Measurements from ENCODE around the gene TERB2. TPM values are rescaled to one million over a fixed set of nuclear protein-coding genes. Genes with fewer than 3 reads are reported as not detected.
"Not testable (repeated sequence)": the region's sequence is repeated elsewhere in the genome, so short reads cannot be mapped to it uniquely, and the experiment has no call there.

The TERB2 gene
- total and polyA plus RNA-seq, 2 of the 4 experiments (the other 2 are of a cell fraction), result not detected

DNA sequence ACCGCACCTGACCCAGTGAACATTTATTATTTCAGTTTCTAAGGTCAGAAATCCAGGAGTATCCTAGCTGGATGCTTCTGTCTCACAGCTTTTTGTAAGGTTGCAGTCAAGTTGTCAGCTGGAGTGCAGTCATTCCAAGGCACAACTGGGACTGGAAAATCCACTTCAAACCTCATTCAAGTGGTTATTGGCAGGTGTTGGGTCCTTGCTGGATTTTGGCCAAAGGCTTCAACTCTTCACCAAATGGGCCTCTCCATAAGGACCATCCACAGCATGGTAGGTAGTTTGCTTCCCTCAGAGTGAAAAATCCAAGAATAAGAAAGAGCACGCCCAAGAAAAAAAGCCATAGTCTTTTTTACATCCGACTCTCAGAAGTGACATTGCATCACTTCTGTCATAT, 19.7 kb downstream of the TERB2 start:
- H3K4me1 ChIP-seq (ENCODE audit: control insufficient read depth, insufficient read depth, low read length); H3K27ac ChIP-seq (ENCODE audit: insufficient read depth, low read length); H4K91ac ChIP-seq (ENCODE audit: insufficient read depth, low read depth, low read length); H2AK5ac ChIP-seq (ENCODE audit: low read depth, low read length); H3K9me3 ChIP-seq (ENCODE audit: control insufficient read depth, insufficient read depth, low read length); dilution Hi-C loops (cut with HindIII; ENCODE audit: low sequenced_read_pairs, unreplicated experiment); H3K9ac ChIP-seq (ENCODE audit: low read depth, low read length); H3K18ac ChIP-seq (ENCODE audit: low read depth, low read length); H2BK20ac ChIP-seq (ENCODE audit: low read depth, low read length); H3K4ac ChIP-seq (ENCODE audit: low read depth, low read length); POLR2A ChIA-PET (ENCODE audit: unreplicated experiment); H2BK15ac ChIP-seq (ENCODE audit: low read depth, low read length); H3K4me3 ChIP-seq (ENCODE audit: insufficient read depth, low read depth, low read length); ATAC-seq (ENCODE audit: low read depth); in situ Hi-C loops (cut with MboI; ENCODE audit: low sequenced_read_pairs); H3K56ac ChIP-seq (ENCODE audit: extremely low read depth, insufficient read depth, low read length); H4K8ac ChIP-seq (ENCODE audit: low read depth in 2 of 2, low read length in 2 of 2); BruUV-seq (replicated peaks); H2AFZ ChIP-seq (replicated peaks; ENCODE audit: low read length, poor library complexity); H4K5ac ChIP-seq (ENCODE audit: low read depth, low read length); H3K36me3 ChIP-seq (ENCODE audit: control insufficient read depth, insufficient read depth, low read length); H4K20me1 ChIP-seq (ENCODE audit: insufficient read depth, low read length); H3K23ac ChIP-seq (ENCODE audit: low read depth, low read length); H2BK5ac ChIP-seq (ENCODE audit: low read depth, low read length, poor library complexity, severe bottlenecking); H3K79me1 ChIP-seq (ENCODE audit: low read depth in 1 of 2, low read length in 2 of 2); H2AK9ac ChIP-seq (replicated peaks; ENCODE audit: low read depth, low read length, poor library complexity); H3K9me1 ChIP-seq (ENCODE audit: insufficient read depth, low read length); DNase-seq; H3K14ac ChIP-seq (replicated peaks; ENCODE audit: low read depth, low read length); CTCF ChIA-PET; intact Hi-C loops (cut with micrococcal nuclease); H3K27me3 ChIP-seq (ENCODE audit: control insufficient read depth, insufficient read depth, low read length); H2BK120ac ChIP-seq (ENCODE audit: low read depth, low read length); H3K4me2 ChIP-seq (ENCODE audit: low read depth, low read length): not testable (repeated sequence)
- no CpG with 5 or more reads among the region's 3 CpGs for WGBS, 2 experiments (ENCODE audit: extremely low coverage in 2 of 2, insufficient read length in 1 of 2)

DNA sequence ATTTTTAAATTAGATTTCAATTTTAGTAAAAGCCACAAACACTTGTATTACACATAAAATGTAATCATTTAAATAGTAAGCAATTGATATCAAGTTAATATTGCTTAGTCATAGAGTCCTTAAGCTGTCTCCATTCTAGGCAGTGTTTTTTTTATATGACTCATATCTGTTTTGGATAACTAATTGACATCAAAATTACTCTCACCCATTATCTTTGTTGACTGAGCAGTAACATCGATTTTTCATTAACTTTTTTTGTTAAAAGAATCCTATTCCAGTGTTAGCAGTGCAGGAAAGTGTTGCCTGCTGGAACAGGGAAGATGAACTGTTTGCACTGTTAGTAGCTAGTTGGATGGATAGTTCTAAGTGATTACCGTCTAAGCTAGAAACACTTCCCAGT, 21.3 kb downstream of the TERB2 start:
- H2AK5ac ChIP-seq (ENCODE audit: low read depth, low read length); dilution Hi-C loops (cut with HindIII; ENCODE audit: low sequenced_read_pairs, unreplicated experiment); BruUV-seq (replicated peaks); H3K9me3 ChIP-seq (ENCODE audit: control insufficient read depth, insufficient read depth, low read length); H3K4me3 ChIP-seq (ENCODE audit: insufficient read depth, low read depth, low read length); H3K27me3 ChIP-seq (ENCODE audit: control insufficient read depth, insufficient read depth, low read length); H2AFZ ChIP-seq (replicated peaks; ENCODE audit: low read length, poor library complexity); H3K9me1 ChIP-seq (ENCODE audit: insufficient read depth, low read length); H4K20me1 ChIP-seq (ENCODE audit: insufficient read depth, low read length); H3K9ac ChIP-seq (ENCODE audit: low read depth, low read length); H3K79me1 ChIP-seq (ENCODE audit: low read depth in 1 of 2, low read length in 2 of 2); H3K18ac ChIP-seq (ENCODE audit: low read depth, low read length); H3K23ac ChIP-seq (ENCODE audit: low read depth, low read length); H3K4me1 ChIP-seq (ENCODE audit: control insufficient read depth, insufficient read depth, low read length); H2BK5ac ChIP-seq (ENCODE audit: low read depth, low read length, poor library complexity, severe bottlenecking); H2AK9ac ChIP-seq (replicated peaks; ENCODE audit: low read depth, low read length, poor library complexity); H3K4ac ChIP-seq (ENCODE audit: low read depth, low read length); H3K14ac ChIP-seq (replicated peaks; ENCODE audit: low read depth, low read length); H3K27ac ChIP-seq (ENCODE audit: insufficient read depth, low read length); ATAC-seq (ENCODE audit: low read depth); H3K56ac ChIP-seq (ENCODE audit: extremely low read depth, insufficient read depth, low read length); in situ Hi-C loops (cut with MboI; ENCODE audit: low sequenced_read_pairs); H3K36me3 ChIP-seq (ENCODE audit: control insufficient read depth, insufficient read depth, low read length); DNase-seq; H2BK15ac ChIP-seq (ENCODE audit: low read depth, low read length); H4K91ac ChIP-seq (ENCODE audit: insufficient read depth, low read depth, low read length); POLR2A ChIA-PET (ENCODE audit: unreplicated experiment); H2BK20ac ChIP-seq (ENCODE audit: low read depth, low read length); intact Hi-C loops (cut with micrococcal nuclease); H3K4me2 ChIP-seq (ENCODE audit: low read depth, low read length); H4K8ac ChIP-seq (ENCODE audit: low read depth in 2 of 2, low read length in 2 of 2); CTCF ChIA-PET; H2BK120ac ChIP-seq (ENCODE audit: low read depth, low read length); H4K5ac ChIP-seq (ENCODE audit: low read depth, low read length): not testable (repeated sequence)
- WGBS, 2 experiments (ENCODE audit: extremely low coverage in 2 of 2, insufficient read length in 1 of 2), result no CpG with 5 or more reads among the region's 2 CpGs
